ENCODE results near the gene SMAP1.

The SMAP1 gene

DNA sequence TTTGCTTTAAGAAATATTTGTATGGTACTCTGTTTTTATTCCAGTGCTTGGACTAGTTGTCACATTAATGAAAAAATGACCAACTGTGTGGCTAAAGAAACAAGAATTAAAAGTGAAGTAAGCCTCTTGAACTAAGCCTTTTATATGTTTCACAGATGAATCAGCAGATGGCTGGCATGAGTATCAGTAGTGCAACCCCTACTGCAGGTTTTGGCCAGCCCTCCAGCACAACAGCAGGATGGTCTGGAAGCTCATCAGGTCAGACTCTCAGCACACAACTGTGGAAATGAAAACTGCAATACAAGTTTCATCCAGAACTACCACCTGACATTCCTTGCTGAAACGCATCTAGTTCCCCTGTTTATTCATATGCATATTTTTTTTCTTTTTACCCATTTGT lies 192.4 kb downstream of the SMAP1 start:
- TF ChIP-seq, protein P1, sequence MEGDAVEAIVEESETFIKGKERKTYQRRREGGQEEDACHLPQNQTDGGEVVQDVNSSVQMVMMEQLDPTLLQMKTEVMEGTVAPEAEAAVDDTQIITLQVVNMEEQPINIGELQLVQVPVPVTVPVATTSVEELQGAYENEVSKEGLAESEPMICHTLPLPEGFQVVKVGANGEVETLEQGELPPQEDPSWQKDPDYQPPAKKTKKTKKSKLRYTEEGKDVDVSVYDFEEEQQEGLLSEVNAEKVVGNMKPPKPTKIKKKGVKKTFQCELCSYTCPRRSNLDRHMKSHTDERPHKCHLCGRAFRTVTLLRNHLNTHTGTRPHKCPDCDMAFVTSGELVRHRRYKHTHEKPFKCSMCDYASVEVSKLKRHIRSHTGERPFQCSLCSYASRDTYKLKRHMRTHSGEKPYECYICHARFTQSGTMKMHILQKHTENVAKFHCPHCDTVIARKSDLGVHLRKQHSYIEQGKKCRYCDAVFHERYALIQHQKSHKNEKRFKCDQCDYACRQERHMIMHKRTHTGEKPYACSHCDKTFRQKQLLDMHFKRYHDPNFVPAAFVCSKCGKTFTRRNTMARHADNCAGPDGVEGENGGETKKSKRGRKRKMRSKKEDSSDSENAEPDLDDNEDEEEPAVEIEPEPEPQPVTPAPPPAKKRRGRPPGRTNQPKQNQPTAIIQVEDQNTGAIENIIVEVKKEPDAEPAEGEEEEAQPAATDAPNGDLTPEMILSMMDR (IDR thresholded peaks at IDR 0.05; ENCODE audit: low read depth, low read length): no peak
- H3K36me3 ChIP-seq: peaks cover 11% of the 10 kb centered on the region
- H3K27ac ChIP-seq: peak overlapping the region; percentile 2; the same call in 1 of the 2 replicates

DNA sequence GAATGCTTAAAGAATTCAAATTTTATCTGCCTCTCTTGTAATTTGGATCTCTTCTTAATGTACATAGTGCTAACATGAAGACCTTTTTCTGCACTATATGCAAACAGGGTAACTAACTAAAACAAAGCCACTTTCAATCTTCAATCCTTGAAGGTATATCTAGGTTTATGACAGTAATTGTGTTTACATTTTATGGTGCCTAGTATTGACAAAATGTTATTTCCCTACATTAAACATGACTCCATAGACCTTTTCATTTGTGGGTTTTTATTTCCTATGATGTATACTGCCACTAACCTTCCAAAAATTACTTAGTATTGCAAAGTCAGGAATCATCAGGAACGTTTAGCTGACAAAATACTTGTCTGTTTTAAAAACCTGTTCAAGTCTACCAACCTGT lies 193.2 kb downstream of the SMAP1 start:
- Histone ChIP-seq H3K27me3 (ENCODE audit: insufficient read depth, low read depth, severe bottlenecking) (no peaks in the 10 kb centered on the region), H3K9me3 (ENCODE audit: severe bottlenecking) (no peaks in the 10 kb centered on the region), H3K27ac (peak overlapping the region; percentile 2; the same call in 1 of the 2 replicates), H3K4me3 (ENCODE audit: low read depth, low read length) (no peak overlapping the region), H3K36me3 (peaks cover 11% of the 10 kb centered on the region)
- no peak for DNase-seq
- TF ChIP-seq, protein P1 (IDR thresholded peaks at IDR 0.05; ENCODE audit: low read depth, low read length): no peak

More for the DNA sequence above, 192.4 kb downstream of the SMAP1 start:
- H3K4me3 ChIP-seq (ENCODE audit: low read depth, low read length): no peak overlapping the region
- DNase-seq: peak; percentile 74
- no peaks in the 10 kb centered on the region for H3K9me3 ChIP-seq (ENCODE audit: severe bottlenecking)
- no peaks in the 10 kb centered on the region for H3K27me3 ChIP-seq (ENCODE audit: insufficient read depth, low read depth, severe bottlenecking)

DNA sequence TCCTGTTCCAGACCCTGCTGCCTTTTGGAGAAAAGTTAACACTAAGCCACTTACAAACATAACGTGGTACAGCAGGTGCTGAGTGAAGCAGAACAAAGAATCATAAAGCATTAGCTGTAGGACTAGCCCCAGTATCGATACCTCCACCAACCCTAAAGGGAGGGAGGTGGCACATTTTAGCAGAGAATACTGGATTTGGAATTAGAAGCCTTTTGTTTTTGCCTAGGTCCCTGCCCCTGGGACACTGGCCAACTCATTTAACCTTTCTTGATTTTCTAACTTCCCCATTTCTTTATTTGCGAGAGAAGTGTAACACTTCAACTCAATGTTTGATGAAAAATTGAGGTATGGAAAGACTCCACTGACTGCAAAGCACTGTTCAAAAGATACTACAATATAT lies 195.7 kb downstream of the SMAP1 start:
- H3K27ac ChIP-seq: no peak overlapping the region
- no peaks in the 10 kb centered on the region for H3K27me3 ChIP-seq (ENCODE audit: insufficient read depth, low read depth, severe bottlenecking)
- peaks cover 3% of the 10 kb centered on the region for H3K9me3 ChIP-seq (ENCODE audit: severe bottlenecking)
- H3K4me3 ChIP-seq (ENCODE audit: low read depth, low read length): no peak overlapping the region
- TF ChIP-seq, protein P1 (IDR thresholded peaks at IDR 0.05; ENCODE audit: low read depth, low read length): no peak
- no peak for DNase-seq
- peaks cover 6% of the 10 kb centered on the region for H3K36me3 ChIP-seq

DNA sequence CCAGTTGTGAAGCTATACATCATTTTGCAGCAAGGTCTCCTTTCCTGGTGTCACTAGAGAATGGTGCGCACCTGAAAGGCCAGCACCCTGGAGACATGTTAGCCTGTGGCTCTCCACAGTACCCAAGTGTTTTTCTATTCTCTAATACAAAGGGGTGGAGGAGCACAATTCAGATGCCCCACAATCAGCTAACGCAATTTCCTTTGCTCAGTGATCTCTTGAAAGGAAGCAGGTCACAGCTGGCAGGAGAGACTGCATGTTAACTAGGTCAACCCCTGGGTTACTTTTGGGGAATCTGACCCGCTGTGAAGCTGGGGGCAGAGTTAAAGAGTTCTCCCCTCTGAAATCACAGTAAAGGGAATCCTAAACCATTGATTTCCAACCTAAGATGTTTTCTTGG lies 196.7 kb downstream of the SMAP1 start:
- peaks cover 6% of the 10 kb centered on the region for H3K36me3 ChIP-seq
- TF ChIP-seq, protein P1 (IDR thresholded peaks at IDR 0.05; ENCODE audit: low read depth, low read length): no peak
- no peak overlapping the region for H3K4me3 ChIP-seq (ENCODE audit: low read depth, low read length)
- H3K27ac ChIP-seq: no peak overlapping the region
- H3K27me3 ChIP-seq (ENCODE audit: insufficient read depth, low read depth, severe bottlenecking): no peaks in the 10 kb centered on the region
- no peak for DNase-seq
- peaks cover 3% of the 10 kb centered on the region for H3K9me3 ChIP-seq (ENCODE audit: severe bottlenecking)

DNA sequence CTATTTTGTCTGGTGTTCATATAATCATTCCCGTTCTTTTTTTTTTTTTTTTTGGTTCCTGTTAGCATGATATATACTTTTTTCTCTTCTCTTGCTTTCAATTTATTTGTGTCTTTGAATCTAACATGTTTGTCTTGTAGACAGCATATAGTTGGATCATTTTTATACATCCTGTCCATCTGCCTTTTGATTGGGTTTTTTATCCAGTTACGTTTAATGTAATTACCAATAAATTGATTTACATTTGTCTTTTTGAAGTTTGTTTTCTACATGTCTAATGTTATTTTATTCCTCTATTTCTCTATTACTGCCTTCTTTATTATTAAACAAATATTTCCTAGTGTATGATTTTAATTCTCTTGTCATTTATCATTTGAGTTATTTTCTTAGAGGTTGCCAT lies 204.8 kb downstream of the SMAP1 start:
- Histone ChIP-seq H3K27ac (no peak overlapping the region), H3K4me3 (ENCODE audit: low read depth, low read length) (no peak overlapping the region), H3K27me3 (ENCODE audit: insufficient read depth, low read depth, severe bottlenecking) (no peaks in the 10 kb centered on the region), H3K36me3 (no peaks in the 10 kb centered on the region), H3K9me3 (ENCODE audit: severe bottlenecking) (no peaks in the 10 kb centered on the region)
- DNase-seq: no peak
- TF ChIP-seq, protein P1 (IDR thresholded peaks at IDR 0.05; ENCODE audit: low read depth, low read length): no peak

DNA sequence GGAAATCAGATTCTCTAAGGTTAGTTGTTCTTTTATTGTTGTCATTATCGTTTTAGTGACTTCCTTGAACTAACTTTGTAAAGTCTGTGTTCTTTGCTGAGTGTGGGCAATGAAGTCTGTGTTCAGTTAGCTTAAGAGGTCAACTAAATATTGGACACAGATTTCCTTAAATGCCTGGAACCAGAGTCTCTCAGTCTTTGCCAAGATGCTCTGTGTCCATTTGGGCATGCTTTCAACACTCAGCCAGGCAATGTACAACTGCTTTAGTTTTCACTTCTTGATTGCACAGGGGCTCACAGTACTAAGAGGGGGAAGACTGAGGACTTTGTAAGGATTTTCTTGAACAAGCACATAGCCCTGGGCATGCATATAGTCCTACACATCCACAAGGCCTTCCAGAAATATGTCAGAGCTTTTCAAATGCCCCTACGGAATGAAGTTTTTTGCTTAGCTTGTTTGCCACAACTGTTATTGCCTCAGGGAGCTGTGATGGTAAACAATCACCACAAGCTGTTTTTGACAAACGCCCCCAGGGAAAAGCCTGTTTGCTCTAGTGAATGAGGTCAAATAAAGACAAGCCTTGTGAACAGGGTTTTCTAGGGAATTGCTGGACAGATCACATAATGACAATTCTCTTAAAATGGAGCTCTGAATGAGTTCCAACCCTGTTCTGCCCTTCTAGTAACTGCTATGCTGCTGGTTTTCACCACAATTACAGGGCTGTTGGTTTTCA lies 206.7 kb downstream of the SMAP1 start:
- Histone ChIP-seq H3K27me3 (ENCODE audit: insufficient read depth, low read depth, severe bottlenecking) (no peaks in the 10 kb centered on the region), H3K36me3 (no peaks in the 10 kb centered on the region), H3K27ac (no peak overlapping the region), H3K4me3 (ENCODE audit: low read depth, low read length) (no peak overlapping the region), H3K9me3 (ENCODE audit: severe bottlenecking) (no peaks in the 10 kb centered on the region)
- no peak for DNase-seq
- TF ChIP-seq, protein P1 (IDR thresholded peaks at IDR 0.05; ENCODE audit: low read depth, low read length): no peak

Data from WERI-Rb-1 (cell line).